NCI-H82 treated with DMSO at 0.1 percent for 48 hours (cell line): ENCODE data around the gene HSPA12A.

ENCODE experiments used
- DNase-seq: peaks from one replicate; lab custom pipeline; 2025; ENCODE audit not compliant: unreplicated experiment; lab: John Stamatoyannopoulos, UW

HSPA12A gene

GRCh38 chr10:116771101-116771958 is 29.0 kb upstream of the HSPA12A start:
- no peak for DNase-seq

GRCh38 chr10:116770281-116770680 is 27.9 kb upstream of the HSPA12A start:
- no peak for DNase-seq

GRCh38 chr10:116769791-116770190 is 27.4 kb upstream of the HSPA12A start:
- DNase-seq, result no peak

- DNase-seq, result no peak
Measured at GRCh38 chr10:116769368-116769767, 27.0 kb upstream of the HSPA12A start.

GRCh38 chr10:116768786-116769185 is 26.4 kb upstream of the HSPA12A start:
- DNase-seq, result no peak

GRCh38 chr10:116766837-116767634 is 24.7 kb upstream of the HSPA12A start:
- no peak for DNase-seq

- no peak for DNase-seq
Measured at GRCh38 chr10:116766241-116766827, 24.0 kb upstream of the HSPA12A start.

- no peak for DNase-seq
Measured at GRCh38 chr10:116765648-116766081, 23.3 kb upstream of the HSPA12A start.

GRCh38 chr10:116764979-116765378 is 22.6 kb upstream of the HSPA12A start:
- DNase-seq, result no peak

- no peak for DNase-seq
Measured at GRCh38 chr10:116763440-116763839, 21.1 kb upstream of the HSPA12A start.

- no peak for DNase-seq
Measured at GRCh38 chr10:116761883-116762282, 19.5 kb upstream of the HSPA12A start.

- DNase-seq, result no peak
Measured at GRCh38 chr10:116760919-116761318, 18.6 kb upstream of the HSPA12A start.

GRCh38 chr10:116757246-116757645 is 14.9 kb upstream of the HSPA12A start:
- DNase-seq, result no peak

GRCh38 chr10:116756277-116756676 is 13.9 kb upstream of the HSPA12A start:
- DNase-seq, result no peak

- DNase-seq, result no peak
Measured at GRCh38 chr10:116753759-116754158, 11.4 kb upstream of the HSPA12A start.

GRCh38 chr10:116752969-116753665 is 10.8 kb upstream of the HSPA12A start:
- no peak for DNase-seq

- DNase-seq, result no peak
Measured at GRCh38 chr10:116752563-116752962, 10.2 kb upstream of the HSPA12A start.

GRCh38 chr10:116748471-116748870 is 6.1 kb upstream of the HSPA12A start:
- DNase-seq, result no peak

GRCh38 chr10:116748041-116748440 is 5.7 kb upstream of the HSPA12A start:
- no peak for DNase-seq

- DNase-seq, result no peak
Measured at GRCh38 chr10:116747325-116747724, 5.0 kb upstream of the HSPA12A start.

- DNase-seq, result no peak
Measured at GRCh38 chr10:116744885-116745284, 2.5 kb upstream of the HSPA12A start.
